ENCODE data around the gene AFF4.
"Not testable (repeated sequence)": the region's sequence is repeated elsewhere in the genome, so short reads cannot be mapped to it uniquely, and the experiment has no call there.

GRCh38 chr5:132972436-132972828 is 9.0 kb upstream of the AFF4 start:
- not testable (repeated sequence) for TF ChIP-seq EZH2 (IDR thresholded peaks at IDR 0.05; ENCODE audit: insufficient read depth, poor library complexity, severe bottlenecking); EZH2phosphoT487 (IDR thresholded peaks at IDR 0.05; ENCODE audit: insufficient read depth, low read depth)

All from GM23248 (cell line).